GM10248 (cell line): ENCODE data around the gene ZFR.

Experiments used
- CTCF ChIA-PET: fragments of 300-600 bp; sonication (Branson Sonifier 250); formaldehyde crosslinking; extraction: SDS; loops from one replicate; lab custom pipeline; 2021; ENCODE audit warnings: antibody characterized with exemption; lab: Yijun Ruan, JAX
- POLR2A ChIA-PET: fragments of 350-650 bp; sonication (Branson Sonifier 250); formaldehyde crosslinking; extraction: SDS; loops from one replicate; lab custom pipeline; 2020; ENCODE audit warnings: antibody characterized with exemption; lab: Yijun Ruan, JAX
- DNase-seq: peaks from one replicate; pipeline ENCODE4 v3.0.0; 2012; ENCODE audit errors: extremely low spot score
- TF ChIP-seq, protein P1 (sequence below): IDR thresholded peaks from 2 replicates; pipeline ENCODE4 v1.5.1; 2012; ENCODE audit warnings: mild to moderate bottlenecking, low read depth; ENCODE audit errors: extremely low read depth, missing control alignments, control extremely low read depth

The ZFR gene

DNA sequence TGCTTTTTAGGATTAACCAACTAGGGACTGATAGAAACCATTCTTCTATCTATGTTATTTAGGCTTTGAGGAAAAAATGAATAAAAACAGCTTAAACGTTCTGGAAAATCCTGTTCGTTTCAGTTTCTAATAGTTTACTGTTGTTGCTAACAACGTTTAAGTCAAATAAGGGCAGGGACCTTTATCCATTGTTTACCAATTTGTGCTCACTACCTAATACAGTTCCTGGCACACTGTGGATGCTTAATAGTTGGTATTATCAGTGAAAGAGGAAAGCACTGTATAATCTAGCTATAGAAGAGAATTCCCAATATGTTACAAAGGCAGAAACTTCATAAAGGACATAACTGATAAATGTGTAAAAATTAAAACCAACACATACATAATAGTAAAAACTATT, 52.5 kb downstream of the ZFR start:
- DNase-seq = no peak
- ChIA-PET POLR2A (no interaction called here), CTCF (no interaction called here)
- TF ChIP-seq, protein P1, sequence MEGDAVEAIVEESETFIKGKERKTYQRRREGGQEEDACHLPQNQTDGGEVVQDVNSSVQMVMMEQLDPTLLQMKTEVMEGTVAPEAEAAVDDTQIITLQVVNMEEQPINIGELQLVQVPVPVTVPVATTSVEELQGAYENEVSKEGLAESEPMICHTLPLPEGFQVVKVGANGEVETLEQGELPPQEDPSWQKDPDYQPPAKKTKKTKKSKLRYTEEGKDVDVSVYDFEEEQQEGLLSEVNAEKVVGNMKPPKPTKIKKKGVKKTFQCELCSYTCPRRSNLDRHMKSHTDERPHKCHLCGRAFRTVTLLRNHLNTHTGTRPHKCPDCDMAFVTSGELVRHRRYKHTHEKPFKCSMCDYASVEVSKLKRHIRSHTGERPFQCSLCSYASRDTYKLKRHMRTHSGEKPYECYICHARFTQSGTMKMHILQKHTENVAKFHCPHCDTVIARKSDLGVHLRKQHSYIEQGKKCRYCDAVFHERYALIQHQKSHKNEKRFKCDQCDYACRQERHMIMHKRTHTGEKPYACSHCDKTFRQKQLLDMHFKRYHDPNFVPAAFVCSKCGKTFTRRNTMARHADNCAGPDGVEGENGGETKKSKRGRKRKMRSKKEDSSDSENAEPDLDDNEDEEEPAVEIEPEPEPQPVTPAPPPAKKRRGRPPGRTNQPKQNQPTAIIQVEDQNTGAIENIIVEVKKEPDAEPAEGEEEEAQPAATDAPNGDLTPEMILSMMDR = no peak

GRCh38 chr5:32390819-32391591, 53.5 kb downstream of the ZFR start:
- TF ChIP-seq, protein P1 = no peak
- ChIA-PET CTCF (interaction anchor here (1.7 to 2.2 kb wide), 2 partner anchors 12 to 61 kb away, joined by 3 to 9 read pairs; no protein-coding TSS in a partner anchor), POLR2A (no interaction called here)
- DNase-seq = no peak

DNA sequence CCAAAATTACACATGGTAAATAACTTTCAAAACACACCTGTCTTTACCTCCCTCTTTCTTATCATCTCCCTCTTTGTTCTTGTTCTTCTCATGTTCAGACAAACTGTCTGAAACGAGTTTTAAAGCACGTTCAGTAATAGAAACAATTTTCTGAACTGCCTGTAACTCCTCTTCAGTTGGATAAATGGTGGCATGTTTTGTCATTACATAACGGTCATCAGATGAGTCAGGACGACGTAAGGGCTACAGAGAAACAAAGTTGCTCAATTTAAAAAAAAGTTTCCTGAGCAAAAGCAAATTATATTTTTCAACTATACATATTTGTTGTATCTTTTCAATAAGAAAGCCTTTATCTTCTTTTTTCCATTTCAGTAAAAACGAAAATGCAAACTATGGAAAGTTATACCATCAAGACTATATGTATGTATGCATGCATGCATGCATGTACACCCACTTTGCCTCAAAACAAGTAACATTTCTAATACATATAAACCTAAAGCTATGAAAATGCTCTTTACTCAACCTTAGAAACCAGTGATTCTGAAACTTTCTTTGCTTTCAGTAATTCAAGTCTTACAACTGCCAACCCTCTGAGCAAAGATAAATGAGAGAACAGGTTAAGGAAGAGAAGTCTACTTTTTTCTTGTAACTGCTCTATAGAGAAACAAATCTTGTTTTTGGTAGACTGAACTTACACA, 56.0 kb downstream of the ZFR start:
- TF ChIP-seq, protein P1 = no peak
- ChIA-PET POLR2A (no interaction called here), CTCF (interaction anchor here (1.0 to 2.2 kb wide), 11 partner anchors 9 to 223 kb away, joined by 3 to 9 read pairs (median 4); no protein-coding TSS in a partner anchor)
- DNase-seq = no peak

DNA sequence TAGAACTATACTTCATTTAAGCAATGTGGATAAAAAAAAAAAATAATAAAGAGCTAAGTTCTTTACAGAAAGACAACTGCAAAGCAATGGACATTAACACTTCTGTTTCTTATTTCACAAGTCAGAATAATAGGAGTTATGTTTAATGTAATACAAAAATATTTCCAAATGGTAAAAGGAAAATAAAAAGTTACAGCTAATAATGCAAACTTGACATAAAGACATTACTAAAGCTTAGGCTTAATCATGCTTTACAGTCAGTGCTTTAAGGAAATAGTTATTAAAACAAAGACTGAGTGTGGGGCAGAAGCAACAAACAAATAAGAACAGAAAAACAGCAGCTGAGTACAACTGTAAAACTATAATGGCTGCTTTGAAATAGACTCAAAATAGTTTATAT, 56.7 kb downstream of the ZFR start:
- DNase-seq = no peak
- TF ChIP-seq, protein P1 = no peak
- ChIA-PET CTCF (interaction anchor here (1.0 to 2.1 kb wide), 10 partner anchors 8 to 224 kb away, joined by 3 to 5 read pairs (median 4); no protein-coding TSS in a partner anchor), POLR2A (no interaction called here)

GRCh38 chr5:32387211-32387610, 57.3 kb downstream of the ZFR start:
- no peak for DNase-seq
- TF ChIP-seq, protein P1 = no peak
- CTCF ChIA-PET = interaction anchor here (1.0 to 1.7 kb wide), 7 partner anchors 8 to 225 kb away, joined by 3 to 5 read pairs (median 4); no protein-coding TSS in a partner anchor
- POLR2A ChIA-PET = no interaction called here

GRCh38 chr5:32384621-32385020, 59.9 kb downstream of the ZFR start:
- DNase-seq = no peak
- TF ChIP-seq, protein P1 = no peak
- ChIA-PET POLR2A (no interaction called here), CTCF (interaction anchor here (2.1 to 2.6 kb wide), 2 partner anchors 11 to 55 kb away, joined by 7 to 14 read pairs; no protein-coding TSS in a partner anchor)
